IMR-90 (cell line): ENCODE data around the gene CAPN7. TPM values are rescaled to one million over a fixed set of nuclear protein-coding genes. Genes with fewer than 3 reads are reported as not detected.

Experiments
- ATAC-seq: fragments of 200-7000 bp; cut with Tn5 transposase; 2 replicates; pipeline ENCODE4 v1.9.1; 2020; ENCODE audit warnings: low read depth, mild to moderate bottlenecking, moderate library complexity
- BruUV-seq: library from RNA; stranded (reverse); fragments of 400-500 nt; replicated peaks from 2 replicates; lab custom pipeline; 2021; lab: Mats Ljungman, UMichigan
- CTCF ChIA-PET: fragments of 300-600 bp; formaldehyde crosslinking; extraction: SDS; loops from one replicate; lab custom pipeline; 2021; ENCODE audit warnings: antibody characterized with exemption; lab: Yijun Ruan, JAX
- POLR2A ChIA-PET: fragments of 300-600 bp; sonication (Branson Sonifier 250); formaldehyde crosslinking; loops from one replicate; lab custom pipeline; 2022; ENCODE audit warnings: antibody characterized with exemption; ENCODE audit not compliant: unreplicated experiment; lab: Charles Lee
- DNase-seq: peaks from one replicate; pipeline ENCODE4 v3.0.0; 2013
- H2AFZ ChIP-seq: replicated peaks from 2 replicates; pipeline ENCODE3; 2013; ENCODE audit warnings: low read length, mild to moderate bottlenecking; ENCODE audit not compliant: poor library complexity
- H2AK5ac ChIP-seq: 2 replicates; pipeline ENCODE4 v1.6.1; 2013; ENCODE audit warnings: low read depth, low read length, inconsistent platforms
- H2AK9ac ChIP-seq: replicated peaks from 2 replicates; pipeline ENCODE3; 2013; ENCODE audit warnings: mild to moderate bottlenecking, low read depth, low read length, moderate library complexity; ENCODE audit not compliant: poor library complexity
- H2BK120ac ChIP-seq: 2 replicates; pipeline ENCODE4 v1.6.1; 2013; ENCODE audit warnings: low read depth, low read length, inconsistent platforms
- H2BK15ac ChIP-seq: 3 replicates; pipeline ENCODE4 v1.6.1; 2013; ENCODE audit warnings: low read depth, low read length, inconsistent platforms
- H2BK20ac ChIP-seq: 2 replicates; pipeline ENCODE4 v1.6.1; 2013; ENCODE audit warnings: low read depth, mild to moderate bottlenecking, inconsistent platforms, low read length, moderate library complexity
- H2BK5ac ChIP-seq: 2 replicates; pipeline ENCODE4 v1.6.1; 2013; ENCODE audit warnings: mild to moderate bottlenecking, low read depth, low read length, inconsistent platforms; ENCODE audit not compliant: poor library complexity, severe bottlenecking
- H3K14ac ChIP-seq: replicated peaks from 2 replicates; pipeline ENCODE4 v1.6.1; 2013; ENCODE audit warnings: low read depth, low read length, inconsistent platforms
- H3K18ac ChIP-seq: 2 replicates; pipeline ENCODE4 v1.6.1; 2013; ENCODE audit warnings: low read depth, low read length, control low read depth
- H3K23ac ChIP-seq: 2 replicates; pipeline ENCODE4 v1.6.1; 2013; ENCODE audit warnings: low read depth, low read length, inconsistent platforms
- H3K27ac ChIP-seq: 2 replicates; pipeline ENCODE4 v1.5.1; 2013; ENCODE audit warnings: mild to moderate bottlenecking, control low read depth, low read length; ENCODE audit not compliant: insufficient read depth
- H3K27me3 ChIP-seq: 2 replicates; pipeline ENCODE4 v1.6.1; 2013; ENCODE audit warnings: low read length; ENCODE audit not compliant: control insufficient read depth, insufficient read depth
- H3K36me3 ChIP-seq: 2 replicates; pipeline ENCODE4 v1.6.1; 2013; ENCODE audit warnings: low read length, mixed read lengths; ENCODE audit not compliant: control insufficient read depth, insufficient read depth
- H3K4ac ChIP-seq: 2 replicates; pipeline ENCODE4 v1.6.1; 2013; ENCODE audit warnings: low read depth, low read length, inconsistent platforms
- H3K4me1 ChIP-seq: 2 replicates; pipeline ENCODE4 v1.6.1; 2013; ENCODE audit warnings: low read length, mixed read lengths; ENCODE audit not compliant: control insufficient read depth, insufficient read depth
- H3K4me2 ChIP-seq: 2 replicates; pipeline ENCODE4 v1.6.1; 2013; ENCODE audit warnings: low read depth, mild to moderate bottlenecking, control low read depth, low read length, moderate library complexity
- H3K4me3 ChIP-seq: 2 replicates; pipeline ENCODE4 v1.5.1; 2013; ENCODE audit warnings: low read depth, mild to moderate bottlenecking, control low read depth, low read length, moderate library complexity; ENCODE audit not compliant: insufficient read depth
- H3K56ac ChIP-seq: 2 replicates; pipeline ENCODE4 v1.6.1; 2013; ENCODE audit warnings: low read length, inconsistent platforms; ENCODE audit not compliant: insufficient read depth; ENCODE audit errors: extremely low read depth
- H3K79me1 ChIP-seq, 2 experiments: 2 replicates each; pipeline ENCODE4 v1.6.1; 2013; ENCODE audit warnings: low read length in 2 of 2, inconsistent platforms in 1 of 2, low read depth in 1 of 2
- H3K9ac ChIP-seq: 2 replicates; pipeline ENCODE4 v1.6.1; 2013; ENCODE audit warnings: low read depth, low read length, control low read depth
- H3K9me1 ChIP-seq: 2 replicates; pipeline ENCODE4 v1.6.1; 2013; ENCODE audit warnings: low read length, inconsistent platforms; ENCODE audit not compliant: insufficient read depth
- H3K9me3 ChIP-seq: 2 replicates; pipeline ENCODE4 v1.6.1; 2013; ENCODE audit warnings: low read length; ENCODE audit not compliant: control insufficient read depth, insufficient read depth
- H4K20me1 ChIP-seq: 2 replicates; pipeline ENCODE4 v1.6.1; 2013; ENCODE audit warnings: low read length, inconsistent platforms; ENCODE audit not compliant: insufficient read depth
- H4K5ac ChIP-seq: 2 replicates; pipeline ENCODE4 v1.6.1; 2013; ENCODE audit warnings: mild to moderate bottlenecking, low read depth, low read length, control low read depth
- H4K8ac ChIP-seq, 2 experiments: 2 replicates each; pipeline ENCODE4 v1.6.1; 2013; ENCODE audit warnings: low read depth in 2 of 2, low read length in 2 of 2, control low read depth in 1 of 2, inconsistent platforms in 1 of 2
- H4K91ac ChIP-seq: 2 replicates; pipeline ENCODE4 v1.6.1; 2013; ENCODE audit warnings: low read depth, low read length, inconsistent platforms; ENCODE audit not compliant: insufficient read depth
- CEBPB ChIP-seq: IDR thresholded peaks from 2 replicates; pipeline ENCODE4 v1.6.1; 2012; ENCODE audit warnings: low read depth, low read length, improper control_type of control experiment
- CHD1 ChIP-seq: IDR thresholded peaks from 2 replicates; pipeline ENCODE4 v1.6.1; 2012; ENCODE audit warnings: low read depth, low read length, improper control_type of control experiment
- FOS ChIP-seq: fragments of 150-350 bp; IDR thresholded peaks from 2 replicates; pipeline ENCODE4 v1.6.1; 2016; ENCODE audit warnings: low read depth, low read length
- MAFK ChIP-seq: IDR thresholded peaks from 2 replicates; pipeline ENCODE4 v1.6.1; 2012; ENCODE audit warnings: low read depth, low read length, improper control_type of control experiment
- MAZ ChIP-seq: IDR thresholded peaks from 2 replicates; pipeline ENCODE4 v1.6.1; 2012; ENCODE audit warnings: low read depth, mild to moderate bottlenecking, low read length, improper control_type of control experiment, moderate library complexity, borderline replicate concordance
- MXI1 ChIP-seq: IDR thresholded peaks from 2 replicates; pipeline ENCODE4 v1.6.1; 2012; ENCODE audit warnings: low read depth, mild to moderate bottlenecking, low read length, moderate library complexity, borderline replicate concordance
- POLR2A ChIP-seq: IDR thresholded peaks from 2 replicates; pipeline ENCODE4 v1.6.1; 2012; ENCODE audit warnings: mild to moderate bottlenecking, low read depth, low read length
- RAD21 ChIP-seq: IDR thresholded peaks from 2 replicates; pipeline ENCODE4 v1.6.1; 2012; ENCODE audit warnings: low read length, improper control_type of control experiment
- RFX5 ChIP-seq: IDR thresholded peaks from 2 replicates; pipeline ENCODE4 v1.8.0; 2012; ENCODE audit warnings: low read depth, mild to moderate bottlenecking, low read length, moderate library complexity
- SMC3 ChIP-seq: fragments of 150-350 bp; IDR thresholded peaks from 2 replicates; pipeline ENCODE4 v1.6.1; 2016; ENCODE audit warnings: low read depth, mild to moderate bottlenecking, antibody characterized with exemption, low read length, moderate library complexity
- WGBS, 2 experiments: methylation state at CpG; one replicate each; pipeline versions ENCODE4 v1.1.5 to v1.1.7; 2013; ENCODE audit warnings: missing lambda C conversion rate in 2 of 2; ENCODE audit not compliant: insufficient read length in 1 of 2; ENCODE audit errors: extremely low coverage in 2 of 2; 5-methylcytosine and 5-hydroxymethylcytosine counted together
- dilution Hi-C: fragments of 300-500 bp; cut with HindIII; formaldehyde crosslinking; loops from one replicate; pipeline ENCODE4 v1.14.3; 2018; ENCODE audit warnings: low sequenced_read_pairs; ENCODE audit not compliant: unreplicated experiment
- in situ Hi-C: fragments of 300-500 bp; cut with MboI; formaldehyde crosslinking; loops from 3 replicates; pipeline ENCODE4 v1.14.3; 2019; ENCODE audit warnings: low sequenced_read_pairs, inconsistent platforms, mixed read lengths
- intact Hi-C: fragments of 100-400 bp; cut with micrococcal nuclease; formaldehyde crosslinking; loops from 2 replicates; pipeline ENCODE4 v1.10.0; 2022
- polyA plus RNA-seq, 3 experiments: library from polyadenylated mRNA; depleted of rRNA; stranded (reverse); fragments of >200 nt; gene quantifications; 2 replicates each; pipeline ENCODE4 v1.2.3, GENCODE V29; 2012; ENCODE audit warnings: low replicate concordance in 1 of 3
- total RNA-seq: library from RNA; depleted of rRNA; stranded (reverse); fragments of >200 nt; gene quantifications from 2 replicates; pipeline ENCODE4 v1.2.3, GENCODE V29; 2012
- TF ChIP-seq, protein P1 (sequence below): conservative IDR thresholded peaks from 2 replicates; pipeline ENCODE4 v1.5.1; 2012; ENCODE audit warnings: mild to moderate bottlenecking, low read depth, low read length, improper control_type of control experiment
- TF ChIP-seq, protein P2 (sequence below): fragments of 150-350 bp; IDR thresholded peaks from 2 replicates; pipeline ENCODE4 v1.6.1; 2016; ENCODE audit warnings: low read depth, mild to moderate bottlenecking, low read length, moderate library complexity, borderline replicate concordance
- TF ChIP-seq, protein P3 (sequence below): fragments of 150-350 bp; IDR thresholded peaks from 2 replicates; pipeline ENCODE4 v1.6.1; 2017; ENCODE audit warnings: mild to moderate bottlenecking, antibody characterized with exemption, low read length, low read depth

The CAPN7 gene
- total and polyA plus RNA-seq, 2 of the 4 experiments (the other 2 are of a cell fraction): 14.5 to 21.3 TPM

DNA sequence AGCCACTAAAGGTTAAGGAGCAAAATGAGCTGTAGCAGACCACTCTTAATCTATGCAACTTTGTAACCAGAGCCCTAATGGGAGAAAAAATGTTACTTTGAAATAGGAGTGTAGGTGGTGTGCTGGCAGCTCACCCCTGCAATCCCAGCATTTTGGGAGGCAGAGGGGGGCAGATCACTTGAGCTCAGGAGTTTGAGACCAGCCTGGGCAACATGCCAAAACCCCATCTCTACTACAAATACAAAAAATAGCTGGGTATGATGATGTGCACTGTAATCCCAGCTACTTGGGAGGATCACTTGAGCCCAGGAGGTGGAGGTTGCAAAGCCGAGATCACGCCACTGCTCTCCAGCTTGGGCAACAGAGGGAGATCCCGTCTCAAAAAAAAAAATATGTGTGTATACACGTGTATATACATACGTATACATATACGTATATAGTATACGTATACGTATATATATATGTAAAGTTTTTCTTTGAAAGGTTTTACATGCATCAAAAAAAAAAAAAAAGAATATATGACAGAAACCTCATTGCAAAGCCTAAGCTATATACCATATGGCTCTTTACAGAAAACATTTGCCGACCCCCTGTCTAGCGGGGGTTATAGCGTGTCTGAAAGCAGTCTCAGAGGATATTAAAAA, 15.7 kb downstream of the CAPN7 start:
- POLR2A ChIA-PET: no interaction called here
- in situ Hi-C loops: loop anchor here (25.0 kb wide), 1 partner anchor 284 kb away; the partner anchor contains the start of gene NR2C2
- CTCF ChIA-PET: interaction anchor here (0.6 kb wide), 3 partner anchors 117 to 181 kb away, joined by 4 to 6 read pairs (median 4); no protein-coding TSS in a partner anchor
- Histone ChIP-seq H3K4ac (no peak overlapping the region), H3K14ac (no peak overlapping the region), H3K27ac (no peak overlapping the region), H4K8ac (no peak overlapping the region), H4K91ac (no peak overlapping the region), H3K4me3 (no peak overlapping the region), H2AK9ac (no peak overlapping the region), H2BK5ac (no peak overlapping the region), H3K36me3 (peaks cover 38% of the 10 kb centered on the region), H2BK120ac (no peak overlapping the region), H3K27me3 (no peaks in the 10 kb centered on the region), H2AFZ (no peak overlapping the region), H2BK15ac (no peak overlapping the region), H3K9ac (no peak overlapping the region), H3K9me1 (no peaks in the 10 kb centered on the region; the same call in 1 of the 2 replicates), H2BK20ac (no peak overlapping the region), H3K4me2 (no peak overlapping the region), H4K20me1 (peaks cover 3% of the 10 kb centered on the region; the same call in 1 of the 2 replicates), H4K5ac (no peak overlapping the region), H3K4me1 (no peaks in the 10 kb centered on the region), H3K18ac (no peak overlapping the region), H3K56ac (no peak overlapping the region), H3K23ac (no peak overlapping the region), H3K79me1 (peaks cover 8 to 18% of the 10 kb centered on the region in 2 experiments), H3K9me3 (no peaks in the 10 kb centered on the region), H2AK5ac (no peak overlapping the region)
- ATAC-seq (no peak), DNase-seq (no peak)
- WGBS, 2 experiments: no CpG with 5 or more reads among the region's 11 CpGs
- BruUV-seq: no TSS peak
- dilution Hi-C loops: no loop called here
- intact Hi-C loops: loop anchor here (2.0 to 5.0 kb wide), 3 partner anchors 15 to 206 kb away; partner anchors contain the start of genes CAPN7, EAF1 and METTL6
- TF ChIP-seq RAD21: no peak
- TF ChIP-seq, protein P1, sequence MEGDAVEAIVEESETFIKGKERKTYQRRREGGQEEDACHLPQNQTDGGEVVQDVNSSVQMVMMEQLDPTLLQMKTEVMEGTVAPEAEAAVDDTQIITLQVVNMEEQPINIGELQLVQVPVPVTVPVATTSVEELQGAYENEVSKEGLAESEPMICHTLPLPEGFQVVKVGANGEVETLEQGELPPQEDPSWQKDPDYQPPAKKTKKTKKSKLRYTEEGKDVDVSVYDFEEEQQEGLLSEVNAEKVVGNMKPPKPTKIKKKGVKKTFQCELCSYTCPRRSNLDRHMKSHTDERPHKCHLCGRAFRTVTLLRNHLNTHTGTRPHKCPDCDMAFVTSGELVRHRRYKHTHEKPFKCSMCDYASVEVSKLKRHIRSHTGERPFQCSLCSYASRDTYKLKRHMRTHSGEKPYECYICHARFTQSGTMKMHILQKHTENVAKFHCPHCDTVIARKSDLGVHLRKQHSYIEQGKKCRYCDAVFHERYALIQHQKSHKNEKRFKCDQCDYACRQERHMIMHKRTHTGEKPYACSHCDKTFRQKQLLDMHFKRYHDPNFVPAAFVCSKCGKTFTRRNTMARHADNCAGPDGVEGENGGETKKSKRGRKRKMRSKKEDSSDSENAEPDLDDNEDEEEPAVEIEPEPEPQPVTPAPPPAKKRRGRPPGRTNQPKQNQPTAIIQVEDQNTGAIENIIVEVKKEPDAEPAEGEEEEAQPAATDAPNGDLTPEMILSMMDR: no peak
- no peak for TF ChIP-seq MXI1
- no peak for TF ChIP-seq CEBPB
- TF ChIP-seq, protein P2, sequence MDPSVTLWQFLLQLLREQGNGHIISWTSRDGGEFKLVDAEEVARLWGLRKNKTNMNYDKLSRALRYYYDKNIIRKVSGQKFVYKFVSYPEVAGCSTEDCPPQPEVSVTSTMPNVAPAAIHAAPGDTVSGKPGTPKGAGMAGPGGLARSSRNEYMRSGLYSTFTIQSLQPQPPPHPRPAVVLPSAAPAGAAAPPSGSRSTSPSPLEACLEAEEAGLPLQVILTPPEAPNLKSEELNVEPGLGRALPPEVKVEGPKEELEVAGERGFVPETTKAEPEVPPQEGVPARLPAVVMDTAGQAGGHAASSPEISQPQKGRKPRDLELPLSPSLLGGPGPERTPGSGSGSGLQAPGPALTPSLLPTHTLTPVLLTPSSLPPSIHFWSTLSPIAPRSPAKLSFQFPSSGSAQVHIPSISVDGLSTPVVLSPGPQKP: no peak
- no peak for TF ChIP-seq RFX5
- no peak for TF ChIP-seq FOS
- no peak for TF ChIP-seq MAZ
- TF ChIP-seq SMC3: no peak
- TF ChIP-seq CHD1: no peak
- no peak for TF ChIP-seq MAFK
- TF ChIP-seq POLR2A: no peak
- TF ChIP-seq, protein P3, sequence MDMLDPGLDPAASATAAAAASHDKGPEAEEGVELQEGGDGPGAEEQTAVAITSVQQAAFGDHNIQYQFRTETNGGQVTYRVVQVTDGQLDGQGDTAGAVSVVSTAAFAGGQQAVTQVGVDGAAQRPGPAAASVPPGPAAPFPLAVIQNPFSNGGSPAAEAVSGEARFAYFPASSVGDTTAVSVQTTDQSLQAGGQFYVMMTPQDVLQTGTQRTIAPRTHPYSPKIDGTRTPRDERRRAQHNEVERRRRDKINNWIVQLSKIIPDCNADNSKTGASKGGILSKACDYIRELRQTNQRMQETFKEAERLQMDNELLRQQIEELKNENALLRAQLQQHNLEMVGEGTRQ: no peak
